Measurements from ENCODE around the gene SYT1.
"Not testable (repeated sequence)": the region's sequence is repeated elsewhere in the genome, so short reads cannot be mapped to it uniquely, and the experiment has no call there.

SYT1 gene

DNA sequence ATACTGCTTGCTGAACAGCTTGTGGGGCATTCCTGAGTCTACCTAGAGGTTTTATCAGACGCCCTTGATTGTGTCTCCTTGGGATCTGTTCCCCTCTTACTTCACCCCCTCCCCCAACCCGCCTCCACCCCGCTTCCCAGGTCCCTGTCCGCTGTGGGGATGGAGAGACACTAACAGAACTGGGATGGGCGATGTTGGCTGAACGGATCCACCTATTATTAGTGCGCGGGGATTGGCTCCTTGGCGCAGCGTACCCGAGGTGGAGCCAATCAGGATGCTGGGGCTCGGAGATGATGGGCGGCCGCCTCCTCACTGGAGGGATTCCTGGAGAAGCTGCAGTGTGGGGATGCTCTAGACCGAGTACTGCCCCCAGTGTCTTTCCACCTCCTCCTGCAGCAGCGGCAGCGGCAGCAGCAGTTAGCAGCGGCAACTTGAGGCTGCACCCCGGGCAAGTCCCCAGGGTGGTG lies at the start of gene SYT1:
Gene SYT1 (plus strand): TSS at position 372 of the 467 bp plus-strand sequence.
- H3K4me1 ChIP-seq (ENCODE audit: control insufficient read depth, insufficient read depth, low read length): no peaks in the 10 kb centered on the region
- no peak within 1 kb of the TSS for H3K9ac ChIP-seq (ENCODE audit: low read length)
- H3K36me3 ChIP-seq (ENCODE audit: control insufficient read depth, insufficient read depth, low read length): no peaks in the 10 kb centered on the region
- H3K9me3 ChIP-seq (ENCODE audit: control insufficient read depth, low read length): no peaks in the 10 kb centered on the region
- no peak within 1 kb of the TSS for H3K4me3 ChIP-seq (ENCODE audit: low read length)
- H3K27me3 ChIP-seq (ENCODE audit: control insufficient read depth, insufficient read depth, low read length): peaks cover 17% of the 10 kb centered on the region

DNA sequence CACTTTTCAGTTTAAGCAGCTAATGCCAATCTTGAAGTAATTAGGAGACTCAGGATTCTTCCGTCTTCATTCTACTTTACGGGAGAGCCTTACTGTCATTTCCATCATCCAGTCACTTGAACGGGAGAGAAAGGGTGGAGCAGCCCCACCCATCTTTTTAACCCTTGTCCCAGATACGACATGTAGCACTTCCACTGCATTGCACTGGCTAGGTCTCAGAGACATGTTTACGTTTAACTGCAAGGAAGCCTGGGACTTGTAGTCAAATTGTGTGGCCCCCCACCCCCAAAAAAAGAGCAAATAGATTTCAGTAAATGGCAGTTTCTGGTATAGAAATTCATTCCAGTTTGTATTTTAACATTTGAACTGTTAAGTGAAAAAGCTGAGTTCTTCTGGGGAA lies 46.1 kb upstream of the SYT1 start:
- no peak overlapping the region for H3K4me3 ChIP-seq (ENCODE audit: low read length)
- H3K9me3 ChIP-seq (ENCODE audit: control insufficient read depth, low read length): no peaks in the 10 kb centered on the region
- no peaks in the 10 kb centered on the region for H3K36me3 ChIP-seq (ENCODE audit: control insufficient read depth, insufficient read depth, low read length)
- H3K27me3 ChIP-seq (ENCODE audit: control insufficient read depth, insufficient read depth, low read length): no peaks in the 10 kb centered on the region
- no peak overlapping the region for H3K9ac ChIP-seq (ENCODE audit: low read length)
- no peaks in the 10 kb centered on the region for H3K4me1 ChIP-seq (ENCODE audit: control insufficient read depth, insufficient read depth, low read length)

DNA sequence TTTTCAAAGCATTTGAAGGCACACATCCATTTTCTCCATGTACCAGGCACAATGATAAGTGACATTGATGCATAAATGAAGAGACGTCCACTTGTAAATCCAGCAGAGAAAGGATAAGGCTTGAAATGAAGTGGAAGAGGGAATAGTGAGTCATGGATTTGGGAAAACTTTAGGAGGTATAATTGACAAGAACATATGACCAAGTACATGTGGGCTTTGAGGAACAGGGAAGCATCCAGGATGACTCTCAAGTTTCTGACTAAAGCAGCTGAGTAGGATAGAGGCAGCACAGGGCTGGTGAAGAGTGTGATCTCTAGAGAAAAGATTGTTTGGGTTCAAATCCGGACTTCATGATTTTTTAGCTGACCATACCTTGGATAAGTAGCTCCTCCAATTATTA lies 43.6 kb upstream of the SYT1 start:
- no peak overlapping the region for H3K9ac ChIP-seq (ENCODE audit: low read length)
- H3K4me3 ChIP-seq (ENCODE audit: low read length): no peak overlapping the region
- no peaks in the 10 kb centered on the region for H3K9me3 ChIP-seq (ENCODE audit: control insufficient read depth, low read length)
- no peaks in the 10 kb centered on the region for H3K4me1 ChIP-seq (ENCODE audit: control insufficient read depth, insufficient read depth, low read length)
- no peaks in the 10 kb centered on the region for H3K27me3 ChIP-seq (ENCODE audit: control insufficient read depth, insufficient read depth, low read length)
- H3K36me3 ChIP-seq (ENCODE audit: control insufficient read depth, insufficient read depth, low read length): no peaks in the 10 kb centered on the region

DNA sequence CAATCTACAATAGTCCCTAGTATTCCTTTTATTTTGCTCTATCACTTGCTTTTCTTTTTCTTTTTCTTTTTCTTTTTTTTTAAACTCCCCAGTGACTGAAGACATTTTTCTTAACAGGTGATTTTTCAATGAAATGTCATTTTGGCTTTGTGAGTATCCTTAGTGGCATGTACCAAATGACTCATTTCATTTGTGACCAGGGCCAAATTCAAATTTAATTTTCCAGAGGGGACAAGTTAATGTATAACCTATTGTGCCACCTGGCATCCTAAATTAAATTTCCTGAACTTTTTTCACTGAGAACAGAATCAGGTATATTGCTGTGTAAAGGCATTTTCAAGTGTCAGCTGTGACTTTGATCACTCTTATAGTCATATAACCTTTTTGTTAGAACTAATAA lies 39.7 kb upstream of the SYT1 start:
- Histone ChIP-seq H3K27me3 (ENCODE audit: control insufficient read depth, insufficient read depth, low read length) (no peaks in the 10 kb centered on the region), H3K4me1 (ENCODE audit: control insufficient read depth, insufficient read depth, low read length) (no peaks in the 10 kb centered on the region), H3K9me3 (ENCODE audit: control insufficient read depth, low read length) (no peaks in the 10 kb centered on the region), H3K9ac (ENCODE audit: low read length) (no peak overlapping the region), H3K4me3 (ENCODE audit: low read length) (no peak overlapping the region), H3K36me3 (ENCODE audit: control insufficient read depth, insufficient read depth, low read length) (no peaks in the 10 kb centered on the region)

DNA sequence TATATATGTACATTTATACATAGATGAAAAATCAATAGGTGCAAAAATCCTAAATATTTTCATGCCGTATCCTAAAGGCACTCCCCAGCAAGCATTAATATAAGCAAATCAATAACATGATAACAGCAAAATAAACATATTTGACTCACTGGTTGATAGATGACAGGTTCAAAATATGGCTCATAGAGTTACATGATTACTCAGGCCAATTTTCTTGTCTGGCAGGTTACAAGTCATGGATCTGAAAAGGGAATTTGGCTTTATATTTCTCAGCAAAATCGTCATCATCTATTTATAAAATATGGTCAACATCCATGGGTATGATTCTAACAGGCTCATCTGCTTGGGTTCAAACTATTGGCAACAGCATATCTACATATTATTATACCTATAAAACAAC lies 34.9 kb upstream of the SYT1 start:
- Histone ChIP-seq H3K4me3 (ENCODE audit: low read length) (no peak overlapping the region), H3K36me3 (ENCODE audit: control insufficient read depth, insufficient read depth, low read length) (no peaks in the 10 kb centered on the region), H3K9ac (ENCODE audit: low read length) (no peak overlapping the region), H3K4me1 (ENCODE audit: control insufficient read depth, insufficient read depth, low read length) (no peaks in the 10 kb centered on the region), H3K9me3 (ENCODE audit: control insufficient read depth, low read length) (no peaks in the 10 kb centered on the region), H3K27me3 (ENCODE audit: control insufficient read depth, insufficient read depth, low read length) (no peaks in the 10 kb centered on the region)

DNA sequence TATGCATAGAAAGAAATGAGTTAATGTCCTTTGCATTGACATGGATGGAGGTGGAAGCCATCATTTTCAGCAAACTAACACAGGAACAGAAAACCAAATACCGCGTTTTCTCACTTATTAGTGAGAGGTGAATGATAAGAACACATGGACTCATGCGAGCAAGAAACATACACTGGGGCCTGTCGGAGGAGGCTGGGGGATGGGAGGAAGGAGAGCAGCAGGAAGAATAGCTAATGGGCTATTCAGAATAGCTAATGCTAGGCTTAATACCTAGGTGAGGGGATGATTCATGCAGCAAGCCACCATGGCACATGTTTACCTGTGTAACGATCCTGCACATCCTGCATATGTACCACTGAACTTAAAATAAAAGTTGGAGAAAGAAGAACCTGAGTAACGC lies 29.1 kb upstream of the SYT1 start:
- Histone ChIP-seq H3K4me3 (ENCODE audit: low read length) (no peak overlapping the region), H3K4me1 (ENCODE audit: control insufficient read depth, insufficient read depth, low read length) (no peaks in the 10 kb centered on the region), H3K27me3 (ENCODE audit: control insufficient read depth, insufficient read depth, low read length) (no peaks in the 10 kb centered on the region), H3K36me3 (ENCODE audit: control insufficient read depth, insufficient read depth, low read length) (no peaks in the 10 kb centered on the region), H3K9ac (ENCODE audit: low read length) (no peak overlapping the region), H3K9me3 (ENCODE audit: control insufficient read depth, low read length) (no peaks in the 10 kb centered on the region)

DNA sequence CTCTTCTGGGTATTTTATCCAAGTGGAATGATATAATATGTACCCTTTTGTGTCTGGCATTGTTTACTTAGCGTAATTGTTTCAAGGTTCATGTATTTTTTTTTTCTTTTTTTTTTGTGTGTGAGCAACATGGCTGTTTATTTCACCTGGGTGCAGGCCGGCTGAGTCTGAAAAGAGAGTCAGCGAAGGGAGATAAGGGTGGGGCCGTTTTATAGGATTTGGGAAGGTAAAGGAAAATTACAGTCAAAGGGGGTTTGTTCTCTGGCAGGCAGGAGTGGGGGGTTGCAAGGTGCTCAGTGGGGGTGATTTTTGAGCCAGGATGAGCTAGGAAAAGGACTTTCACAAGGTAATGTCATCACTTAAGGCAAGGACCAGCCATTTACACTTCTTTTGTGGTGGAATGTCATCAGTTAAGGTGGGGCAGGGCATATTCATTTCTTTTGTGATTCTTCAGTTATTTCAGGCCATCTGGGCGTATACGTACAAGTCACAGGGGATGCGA lies 24.0 kb upstream of the SYT1 start:
- H3K27me3 ChIP-seq (ENCODE audit: control insufficient read depth, insufficient read depth, low read length); H3K36me3 ChIP-seq (ENCODE audit: control insufficient read depth, insufficient read depth, low read length); H3K9ac ChIP-seq (ENCODE audit: low read length); H3K4me1 ChIP-seq (ENCODE audit: control insufficient read depth, insufficient read depth, low read length); H3K9me3 ChIP-seq (ENCODE audit: control insufficient read depth, low read length); H3K4me3 ChIP-seq (ENCODE audit: low read length): not testable (repeated sequence)

DNA sequence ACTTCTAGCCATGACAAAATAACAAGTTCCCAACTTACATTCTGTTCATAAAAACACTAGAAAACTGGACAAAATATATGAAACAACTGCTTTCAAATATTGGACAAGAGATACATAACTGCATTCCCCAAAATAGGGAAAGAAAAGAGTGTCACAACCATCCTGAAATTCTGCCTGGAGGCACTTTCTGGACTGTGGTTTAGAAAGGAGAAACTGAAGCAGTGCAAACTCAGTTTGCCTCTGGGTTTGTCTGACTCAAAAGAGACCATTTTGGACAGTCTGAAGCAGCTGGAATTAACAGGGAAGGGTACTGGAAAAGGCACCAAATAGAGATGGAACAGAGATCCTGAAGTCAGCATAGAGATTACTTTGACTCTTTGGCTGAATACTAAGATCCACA lies 11.3 kb upstream of the SYT1 start:
- no peak overlapping the region for H3K9ac ChIP-seq (ENCODE audit: low read length)
- H3K4me3 ChIP-seq (ENCODE audit: low read length): no peak overlapping the region
- H3K27me3 ChIP-seq (ENCODE audit: control insufficient read depth, insufficient read depth, low read length): no peaks in the 10 kb centered on the region
- H3K4me1 ChIP-seq (ENCODE audit: control insufficient read depth, insufficient read depth, low read length): no peaks in the 10 kb centered on the region
- no peaks in the 10 kb centered on the region for H3K36me3 ChIP-seq (ENCODE audit: control insufficient read depth, insufficient read depth, low read length)
- no peaks in the 10 kb centered on the region for H3K9me3 ChIP-seq (ENCODE audit: control insufficient read depth, low read length)

DNA sequence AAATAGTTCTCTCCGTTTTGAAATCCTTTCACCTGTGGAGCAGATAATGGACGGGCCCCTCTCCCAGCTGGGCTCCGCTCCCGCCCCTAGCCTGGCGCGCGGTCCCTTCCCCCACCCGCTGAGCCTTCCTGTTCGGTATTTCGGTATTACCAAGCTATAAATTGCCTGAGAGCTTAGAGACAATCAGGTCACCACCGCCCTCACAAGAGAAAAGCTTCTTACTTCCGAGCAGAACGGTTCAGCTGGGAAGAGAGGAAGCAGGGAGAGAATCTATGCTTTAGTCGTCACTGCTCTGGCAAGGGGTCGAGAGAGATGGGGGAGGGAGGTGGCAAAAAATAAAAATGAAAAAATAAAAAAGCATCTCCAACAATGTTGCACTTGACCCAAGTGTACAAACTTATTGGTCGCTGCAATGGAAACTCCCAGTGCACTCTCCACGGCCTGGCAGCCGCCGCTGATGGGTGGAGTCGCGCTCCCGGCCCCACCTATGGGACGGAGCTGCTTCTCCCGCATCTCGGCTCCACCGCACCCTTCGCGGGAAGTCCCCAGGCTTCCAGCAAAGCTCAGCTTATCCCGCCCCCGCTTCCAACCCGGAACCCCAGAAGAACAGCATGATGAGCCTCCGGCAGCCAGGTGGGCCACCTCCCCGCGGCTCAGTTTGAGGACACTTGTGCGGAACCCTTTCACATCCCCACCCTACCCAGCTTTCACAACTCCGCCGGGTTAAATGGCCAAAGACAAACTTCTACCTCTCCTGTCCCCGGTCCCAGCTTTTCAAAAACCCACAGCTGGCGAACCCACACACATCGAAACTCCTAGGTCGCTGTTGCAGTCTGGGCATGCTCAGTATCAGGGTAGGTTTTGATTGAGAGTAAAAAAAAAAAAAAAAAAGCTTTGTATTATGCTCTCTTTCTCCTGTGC lies 832 bp upstream of the SYT1 start:
- no peaks in the 10 kb centered on the region for H3K4me1 ChIP-seq (ENCODE audit: control insufficient read depth, insufficient read depth, low read length)

DNA sequence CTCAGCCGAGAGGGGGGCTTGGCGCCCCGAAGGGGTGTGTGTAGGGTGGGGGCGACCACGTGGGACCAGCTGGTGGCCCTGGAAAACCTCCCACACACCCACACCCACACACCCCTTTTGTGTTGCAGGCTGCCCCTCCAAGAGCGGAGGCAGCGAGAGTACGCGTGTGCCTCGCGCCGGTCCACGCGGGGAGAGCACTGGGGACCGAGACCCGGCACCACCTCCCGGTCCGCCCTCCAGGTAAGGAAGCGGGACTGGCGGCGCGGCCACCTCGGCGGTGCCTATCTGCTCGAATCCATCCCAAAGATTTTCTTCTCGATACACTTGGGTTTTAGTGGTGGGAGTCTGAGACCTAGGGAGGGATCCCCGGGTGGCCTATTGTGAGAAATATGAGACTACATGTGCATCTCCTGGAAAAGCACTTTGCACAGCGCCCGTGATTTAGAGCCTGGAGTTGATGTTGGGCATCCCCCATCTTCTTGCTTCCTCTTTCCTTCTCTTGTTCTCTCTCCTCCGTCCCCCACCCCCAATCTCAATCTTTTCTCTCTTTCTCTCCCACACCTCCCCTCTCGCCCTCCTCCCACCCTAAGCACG lies 393 bp downstream of the SYT1 start:
- no peaks in the 10 kb centered on the region for H3K9me3 ChIP-seq (ENCODE audit: control insufficient read depth, low read length)
- no peaks in the 10 kb centered on the region for H3K4me1 ChIP-seq (ENCODE audit: control insufficient read depth, insufficient read depth, low read length)
- H3K27me3 ChIP-seq (ENCODE audit: control insufficient read depth, insufficient read depth, low read length): peaks cover 17% of the 10 kb centered on the region
- no peaks in the 10 kb centered on the region for H3K36me3 ChIP-seq (ENCODE audit: control insufficient read depth, insufficient read depth, low read length)
- H3K9ac ChIP-seq (ENCODE audit: low read length): no peak overlapping the region
- H3K4me3 ChIP-seq (ENCODE audit: low read length): no peak overlapping the region

More for the DNA sequence above, 832 bp upstream of the SYT1 start:
- Histone ChIP-seq H3K4me3 (ENCODE audit: low read length) (no peak overlapping the region), H3K27me3 (ENCODE audit: control insufficient read depth, insufficient read depth, low read length) (peaks cover 17% of the 10 kb centered on the region), H3K36me3 (ENCODE audit: control insufficient read depth, insufficient read depth, low read length) (no peaks in the 10 kb centered on the region), H3K9me3 (ENCODE audit: control insufficient read depth, low read length) (no peaks in the 10 kb centered on the region), H3K9ac (ENCODE audit: low read length) (no peak overlapping the region)

DNA sequence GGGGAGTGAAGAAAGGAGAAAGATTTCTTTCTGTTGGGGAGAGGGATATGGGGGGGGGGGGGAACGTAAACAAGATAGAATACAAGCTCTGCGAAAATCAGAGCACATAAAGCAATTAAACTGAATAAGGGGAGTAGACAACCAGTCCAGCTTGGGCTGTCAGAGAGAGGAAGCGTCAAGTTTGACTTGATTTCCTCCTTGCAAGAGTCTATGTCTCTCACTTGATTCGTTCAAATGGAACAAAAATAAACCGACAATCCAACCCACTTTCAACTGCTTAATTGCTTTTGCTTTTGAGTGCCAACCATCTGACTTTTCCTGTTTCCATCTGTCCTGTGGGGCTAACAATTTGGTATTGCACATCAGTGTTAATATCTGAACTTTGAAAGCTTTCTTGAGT lies 942 bp downstream of the SYT1 start:
- no peaks in the 10 kb centered on the region for H3K9me3 ChIP-seq (ENCODE audit: control insufficient read depth, low read length)
- H3K27me3 ChIP-seq (ENCODE audit: control insufficient read depth, insufficient read depth, low read length): peaks cover 17% of the 10 kb centered on the region
- H3K4me3 ChIP-seq (ENCODE audit: low read length): no peak overlapping the region

DNA sequence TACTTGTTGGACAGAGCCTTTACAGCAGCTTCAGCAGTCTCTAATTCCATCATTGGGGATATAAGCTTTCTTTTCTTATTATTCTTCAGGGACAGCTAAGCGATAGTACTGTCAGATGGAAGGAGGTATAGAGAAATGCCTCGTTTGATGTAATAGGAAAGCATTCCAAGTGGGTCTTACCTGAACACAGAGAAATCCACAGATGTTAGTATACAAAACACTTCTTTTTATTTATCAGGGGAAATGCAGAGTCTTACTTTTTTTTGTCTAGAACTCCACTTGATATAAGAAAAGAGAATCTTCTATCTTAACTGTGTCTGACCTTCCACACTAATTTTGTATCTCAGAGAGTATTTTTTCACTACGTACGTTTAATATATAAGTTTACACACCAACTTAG lies 1.9 kb downstream of the SYT1 start:
- Histone ChIP-seq H3K9me3 (ENCODE audit: control insufficient read depth, low read length) (no peaks in the 10 kb centered on the region), H3K4me3 (ENCODE audit: low read length) (no peak overlapping the region), H3K36me3 (ENCODE audit: control insufficient read depth, insufficient read depth, low read length) (no peaks in the 10 kb centered on the region), H3K27me3 (ENCODE audit: control insufficient read depth, insufficient read depth, low read length) (peaks cover 17% of the 10 kb centered on the region), H3K4me1 (ENCODE audit: control insufficient read depth, insufficient read depth, low read length) (no peaks in the 10 kb centered on the region), H3K9ac (ENCODE audit: low read length) (no peak overlapping the region)

More for the DNA sequence above, 942 bp downstream of the SYT1 start:
- no peak overlapping the region for H3K9ac ChIP-seq (ENCODE audit: low read length)
- H3K4me1 ChIP-seq (ENCODE audit: control insufficient read depth, insufficient read depth, low read length): no peaks in the 10 kb centered on the region
- H3K36me3 ChIP-seq (ENCODE audit: control insufficient read depth, insufficient read depth, low read length): no peaks in the 10 kb centered on the region
